Uterus (tissue), 2 donors: ENCODE measurements around the gene ZFYVE28.

Experiments
- POLR2A ChIP-seq, 2 donors: fragments of 450-650 bp; IDR thresholded peaks; one replicate each; pipeline ENCODE4 v1.6.1; 2016; ENCODE audit warnings: antibody characterized with exemption in 2 of 2, mild to moderate bottlenecking in 1 of 2, moderate library complexity in 1 of 2
- TF ChIP-seq, protein P1 (sequence below), 4 experiments: fragments of 200-600 bp in 2 of 4; fragments of 450-650 bp in 2 of 4; sonication (generic) in 2 of 4; IDR thresholded peaks; one replicate each; pipeline ENCODE4 v1.5.1; 2016 to 2019; ENCODE audit warnings: antibody characterized with exemption in 4 of 4, mild to moderate bottlenecking in 2 of 4, moderate library complexity in 1 of 4

DNA sequence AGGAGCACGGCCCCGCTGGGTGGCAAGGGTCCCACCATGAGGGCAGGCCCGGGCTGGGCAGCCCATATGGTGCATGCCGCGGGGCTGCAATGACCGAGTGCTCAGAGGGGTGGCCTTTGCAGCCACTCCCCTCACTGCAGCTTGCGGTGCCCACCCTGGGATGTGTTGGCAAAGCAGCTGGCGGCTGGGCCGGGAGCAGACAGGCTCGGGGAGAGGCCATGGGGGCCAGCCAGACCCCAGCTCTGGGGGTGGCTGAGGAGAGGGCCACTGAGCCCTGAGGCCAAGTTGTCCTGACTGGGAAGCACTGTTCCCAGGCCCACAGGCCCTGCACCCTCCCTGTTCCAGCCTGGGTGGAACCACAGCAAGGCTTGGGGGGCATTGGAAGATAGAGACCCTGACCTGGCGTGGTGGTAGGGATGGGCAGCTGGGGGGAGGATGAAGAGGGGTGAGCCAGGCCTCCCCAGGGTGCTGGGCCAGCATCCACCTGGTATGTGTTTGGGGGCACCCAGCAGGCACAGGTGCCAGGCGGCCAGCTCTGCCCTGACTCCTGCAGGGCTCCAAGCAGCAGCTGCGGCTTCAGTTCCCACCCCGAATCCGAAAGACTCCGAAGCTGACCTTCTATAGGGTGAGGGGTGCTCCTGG is 32.1 kb upstream of the ZFYVE28 start:
- TF ChIP-seq, protein P1, sequence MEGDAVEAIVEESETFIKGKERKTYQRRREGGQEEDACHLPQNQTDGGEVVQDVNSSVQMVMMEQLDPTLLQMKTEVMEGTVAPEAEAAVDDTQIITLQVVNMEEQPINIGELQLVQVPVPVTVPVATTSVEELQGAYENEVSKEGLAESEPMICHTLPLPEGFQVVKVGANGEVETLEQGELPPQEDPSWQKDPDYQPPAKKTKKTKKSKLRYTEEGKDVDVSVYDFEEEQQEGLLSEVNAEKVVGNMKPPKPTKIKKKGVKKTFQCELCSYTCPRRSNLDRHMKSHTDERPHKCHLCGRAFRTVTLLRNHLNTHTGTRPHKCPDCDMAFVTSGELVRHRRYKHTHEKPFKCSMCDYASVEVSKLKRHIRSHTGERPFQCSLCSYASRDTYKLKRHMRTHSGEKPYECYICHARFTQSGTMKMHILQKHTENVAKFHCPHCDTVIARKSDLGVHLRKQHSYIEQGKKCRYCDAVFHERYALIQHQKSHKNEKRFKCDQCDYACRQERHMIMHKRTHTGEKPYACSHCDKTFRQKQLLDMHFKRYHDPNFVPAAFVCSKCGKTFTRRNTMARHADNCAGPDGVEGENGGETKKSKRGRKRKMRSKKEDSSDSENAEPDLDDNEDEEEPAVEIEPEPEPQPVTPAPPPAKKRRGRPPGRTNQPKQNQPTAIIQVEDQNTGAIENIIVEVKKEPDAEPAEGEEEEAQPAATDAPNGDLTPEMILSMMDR (IDR thresholded peaks at IDR 0.05), result no peak
- TF ChIP-seq POLR2A (IDR thresholded peaks at IDR 0.05), result no peak
